Activated T-helper 1 cell treated with anti-CD3 and anti-CD28 coated beads, Interleukin-12 subunit alpha, Interleukin-12 subunit beta, Interleukin-2, Interleukin-4 antibody, amounts not matched to agents 30 ng/mL and 10 ng/mL and 1 ng/mL, durations not matched to agents 14 hours and 24 hours and 36 hours (primary cell): ENCODE measurements around the gene TCF4. TPM values are rescaled to one million over a fixed set of nuclear protein-coding genes. Genes with fewer than 3 reads are reported as not detected.
A peak's percentile ranks its signal among the peaks of the same experiment; 100 is the strongest.

ENCODE experiments used
- DNase-seq: peaks from one replicate; pipeline ENCODE4 v3.0.0; 2021; ENCODE audit warnings: low spot score
- H3K27ac Mint-ChIP-seq: one replicate; pipeline ENCODE4 v1.8.0; 2021; ENCODE audit warnings: mild to moderate bottlenecking, mixed read lengths
- H3K27me3 Mint-ChIP-seq: one replicate; pipeline ENCODE4 v1.8.0; 2022; ENCODE audit warnings: mild to moderate bottlenecking, moderate library complexity, mixed read lengths; ENCODE audit not compliant: insufficient read depth
- H3K36me3 Mint-ChIP-seq: one replicate; pipeline ENCODE4 v1.8.0; 2021; ENCODE audit warnings: low read depth, mixed read lengths
- H3K4me1 Mint-ChIP-seq: one replicate; pipeline ENCODE4 v1.8.0; 2021; ENCODE audit warnings: low read depth, mixed read lengths
- H3K4me3 Mint-ChIP-seq: one replicate; pipeline ENCODE4 v1.8.0; 2021; ENCODE audit warnings: mild to moderate bottlenecking, moderate library complexity, mixed read lengths
- H3K9me3 Mint-ChIP-seq: one replicate; pipeline ENCODE4 v1.8.0; 2021; ENCODE audit warnings: mixed read lengths
- intact Hi-C: fragments of 100-400 bp; cut with micrococcal nuclease; formaldehyde crosslinking; loops from one replicate; pipeline ENCODE4 v1.15.1; 2024
- total RNA-seq: library from RNA; stranded (reverse); gene quantifications from 2 replicates; pipeline ENCODE4 v1.2.3, GENCODE V29; 2022

TCF4 gene
- total RNA-seq, 1 donor from 2014 or later, result 1.8 TPM

- no peak overlapping the region for H3K4me3 Mint-ChIP-seq
- no peaks in the 10 kb centered on the region for H3K9me3 Mint-ChIP-seq
- H3K4me1 Mint-ChIP-seq, result no peaks in the 10 kb centered on the region
- intact Hi-C loops, result no loop called here
- DNase-seq, result no peak
- H3K36me3 Mint-ChIP-seq, result no peaks in the 10 kb centered on the region
- H3K27me3 Mint-ChIP-seq, result peaks cover 10% of the 10 kb centered on the region
- no peak overlapping the region for H3K27ac Mint-ChIP-seq
Observed at GRCh38 chr18:55338978-55339650, 248.9 kb downstream of the TCF4 start.

GRCh38 chr18:55337908-55338521, 250.0 kb downstream of the TCF4 start:
- no peaks in the 10 kb centered on the region for H3K4me1 Mint-ChIP-seq
- no peak overlapping the region for H3K4me3 Mint-ChIP-seq

GRCh38 chr18:55337138-55337537, 250.9 kb downstream of the TCF4 start:
- DNase-seq, result no peak
- no peaks in the 10 kb centered on the region for H3K9me3 Mint-ChIP-seq
- peaks cover 10% of the 10 kb centered on the region for H3K27me3 Mint-ChIP-seq
- H3K4me1 Mint-ChIP-seq, result no peaks in the 10 kb centered on the region
- intact Hi-C loops, result no loop called here
- H3K27ac Mint-ChIP-seq, result no peak overlapping the region
- H3K4me3 Mint-ChIP-seq, result no peak overlapping the region
- no peaks in the 10 kb centered on the region for H3K36me3 Mint-ChIP-seq

More at GRCh38 chr18:55337908-55338521, 250.0 kb downstream of the TCF4 start:
- intact Hi-C loops, result no loop called here
- H3K27me3 Mint-ChIP-seq, result peaks cover 10% of the 10 kb centered on the region
- no peaks in the 10 kb centered on the region for H3K9me3 Mint-ChIP-seq
- no peak for DNase-seq
- no peak overlapping the region for H3K27ac Mint-ChIP-seq
- H3K36me3 Mint-ChIP-seq, result no peaks in the 10 kb centered on the region

- Mint-ChIP-seq H3K27ac (no peak overlapping the region), H3K4me3 (no peak overlapping the region), H3K27me3 (peaks cover 10% of the 10 kb centered on the region), H3K9me3 (no peaks in the 10 kb centered on the region), H3K36me3 (no peaks in the 10 kb centered on the region), H3K4me1 (no peaks in the 10 kb centered on the region)
- no peak for DNase-seq
- intact Hi-C loops, result no loop called here
Observed at GRCh38 chr18:55336438-55337100, 251.4 kb downstream of the TCF4 start.

GRCh38 chr18:55334875-55335274, 253.1 kb downstream of the TCF4 start:
- Mint-ChIP-seq H3K27me3 (peaks cover 12% of the 10 kb centered on the region), H3K36me3 (no peaks in the 10 kb centered on the region), H3K9me3 (no peaks in the 10 kb centered on the region), H3K4me3 (no peak overlapping the region), H3K27ac (no peak overlapping the region), H3K4me1 (no peaks in the 10 kb centered on the region)
- no peak for DNase-seq
- intact Hi-C loops, result no loop called here

GRCh38 chr18:55331301-55331700, 256.7 kb downstream of the TCF4 start:
- Mint-ChIP-seq H3K4me3 (no peak overlapping the region), H3K36me3 (no peaks in the 10 kb centered on the region), H3K27me3 (peaks cover 2% of the 10 kb centered on the region), H3K9me3 (no peaks in the 10 kb centered on the region), H3K27ac (no peak overlapping the region), H3K4me1 (no peaks in the 10 kb centered on the region)
- DNase-seq, result no peak
- intact Hi-C loops, result no loop called here

- Mint-ChIP-seq H3K27ac (no peak overlapping the region), H3K4me1 (no peaks in the 10 kb centered on the region), H3K9me3 (no peaks in the 10 kb centered on the region), H3K36me3 (no peaks in the 10 kb centered on the region), H3K4me3 (no peak overlapping the region), H3K27me3 (peaks cover 9% of the 10 kb centered on the region)
- intact Hi-C loops, result no loop called here
- DNase-seq, result no peak
Observed at GRCh38 chr18:55328301-55328700, 259.7 kb downstream of the TCF4 start.

GRCh38 chr18:55327454-55327853, 260.5 kb downstream of the TCF4 start:
- H3K27me3 Mint-ChIP-seq, result peaks cover 10% of the 10 kb centered on the region
- H3K27ac Mint-ChIP-seq, result no peak overlapping the region
- H3K4me1 Mint-ChIP-seq, result no peaks in the 10 kb centered on the region
- no peaks in the 10 kb centered on the region for H3K9me3 Mint-ChIP-seq
- no peak for DNase-seq
- intact Hi-C loops, result no loop called here
- no peak overlapping the region for H3K4me3 Mint-ChIP-seq
- no peaks in the 10 kb centered on the region for H3K36me3 Mint-ChIP-seq

GRCh38 chr18:55326134-55326533, 261.9 kb downstream of the TCF4 start:
- no peak for DNase-seq
- peaks cover 18% of the 10 kb centered on the region for H3K27me3 Mint-ChIP-seq
- H3K36me3 Mint-ChIP-seq, result no peaks in the 10 kb centered on the region
- no peak overlapping the region for H3K27ac Mint-ChIP-seq
- intact Hi-C loops, result no loop called here
- peaks cover 8% of the 10 kb centered on the region for H3K4me1 Mint-ChIP-seq
- no peak overlapping the region for H3K4me3 Mint-ChIP-seq
- no peaks in the 10 kb centered on the region for H3K9me3 Mint-ChIP-seq

- no peak for DNase-seq
- Mint-ChIP-seq H3K27ac (no peak overlapping the region), H3K27me3 (peaks cover 32% of the 10 kb centered on the region), H3K9me3 (no peaks in the 10 kb centered on the region), H3K4me3 (no peak overlapping the region), H3K36me3 (no peaks in the 10 kb centered on the region), H3K4me1 (peaks cover 11% of the 10 kb centered on the region)
- intact Hi-C loops, result no loop called here
Observed at GRCh38 chr18:55324166-55324565, 263.8 kb downstream of the TCF4 start.

GRCh38 chr18:55323051-55323994, 264.7 kb downstream of the TCF4 start:
- H3K27ac Mint-ChIP-seq, result no peak overlapping the region
- no peaks in the 10 kb centered on the region for H3K36me3 Mint-ChIP-seq
- H3K27me3 Mint-ChIP-seq, result peaks cover 32% of the 10 kb centered on the region
- intact Hi-C loops, result no loop called here
- no peak for DNase-seq
- H3K4me1 Mint-ChIP-seq, result peaks cover 11% of the 10 kb centered on the region
- H3K4me3 Mint-ChIP-seq, result no peak overlapping the region
- H3K9me3 Mint-ChIP-seq, result no peaks in the 10 kb centered on the region

GRCh38 chr18:55322178-55322735, 265.7 kb downstream of the TCF4 start:
- H3K36me3 Mint-ChIP-seq, result no peaks in the 10 kb centered on the region
- H3K27me3 Mint-ChIP-seq, result peaks cover 32% of the 10 kb centered on the region
- peak overlapping the region; percentile 75 for H3K4me3 Mint-ChIP-seq
- no peak for DNase-seq
- no peak overlapping the region for H3K27ac Mint-ChIP-seq
- peaks cover 11% of the 10 kb centered on the region for H3K4me1 Mint-ChIP-seq
- no peaks in the 10 kb centered on the region for H3K9me3 Mint-ChIP-seq
- intact Hi-C loops, result no loop called here
